OCI-LY3 (cell line): ENCODE data around the gene TRIO.

ENCODE experiments used
- H2AFZ ChIP-seq: fragments of 200-600, 300-600 bp; shearing (Covaris generic); 2 replicates; pipeline ENCODE4 v1.6.0; 2014; ENCODE audit warnings: antibody characterized with exemption, low read depth, low read length
- H3K27ac ChIP-seq: fragments of 200-600, 300-600 bp; sonication (generic); 2 replicates; pipeline ENCODE4 v1.5.1; 2014; ENCODE audit warnings: mild to moderate bottlenecking, low read length, moderate library complexity, mixed read lengths
- H3K27me3 ChIP-seq: fragments of 200-600, 300-600 bp; sonication (generic); 2 replicates; pipeline ENCODE4 v1.6.1; 2014; ENCODE audit warnings: low read depth, low read length, mixed read lengths
- H3K36me3 ChIP-seq: fragments of 200-600, 300-600 bp; sonication (generic); replicated peaks from 2 replicates; pipeline ENCODE3; 2014; ENCODE audit warnings: low read depth, low read length, mixed read lengths
- H3K4me1 ChIP-seq: fragments of 300-600, 200-600 bp; sonication (generic); 2 replicates; pipeline ENCODE4 v1.6.1; 2014; ENCODE audit warnings: low read length, mixed read lengths
- H3K4me2 ChIP-seq: fragments of 200-600, 300-600 bp; sonication (generic); 2 replicates; pipeline ENCODE4 v1.6.1; 2014; ENCODE audit warnings: low read length, mixed read lengths
- H3K4me3 ChIP-seq: fragments of 300-600, 200-600 bp; sonication (generic); 2 replicates; pipeline ENCODE4 v1.5.1; 2014; ENCODE audit warnings: antibody characterized with exemption, mild to moderate bottlenecking, low read length, moderate library complexity
- H3K79me2 ChIP-seq: fragments of 300-600, 200-600 bp; shearing (Covaris generic); 2 replicates; pipeline ENCODE4 v1.6.1; 2014; ENCODE audit warnings: mild to moderate bottlenecking, low read length, mixed read lengths
- H3K9ac ChIP-seq: fragments of 300-600, 200-600 bp; shearing (Covaris generic); 2 replicates; pipeline ENCODE4 v1.6.0; 2014; ENCODE audit warnings: mild to moderate bottlenecking, low read length, moderate library complexity
- H3K9me3 ChIP-seq: fragments of 200-600, 300-600 bp; shearing (Covaris generic); 2 replicates; pipeline ENCODE4 v1.6.1; 2014; ENCODE audit warnings: low read length, mixed read lengths; ENCODE audit not compliant: insufficient read depth
- H4K20me1 ChIP-seq: fragments of 200-600, 300-600 bp; sonication (generic); 2 replicates; pipeline ENCODE4 v1.6.1; 2016; ENCODE audit warnings: low read length, mixed read lengths; ENCODE audit not compliant: insufficient read depth
- EZH2phosphoT487 ChIP-seq: fragments of 200-600 bp; shearing (Covaris generic); IDR thresholded peaks from 2 replicates; pipeline ENCODE4 v1.6.1; 2018; ENCODE audit warnings: antibody characterized with exemption, mixed run types, low read depth
- TF ChIP-seq, protein P1 (sequence below): fragments of 200-600, 300-600 bp; sonication (generic); IDR thresholded peaks from 2 replicates; pipeline ENCODE4 v1.5.1; 2014; ENCODE audit warnings: antibody characterized with exemption, low read length, low read depth

Gene TRIO

DNA sequence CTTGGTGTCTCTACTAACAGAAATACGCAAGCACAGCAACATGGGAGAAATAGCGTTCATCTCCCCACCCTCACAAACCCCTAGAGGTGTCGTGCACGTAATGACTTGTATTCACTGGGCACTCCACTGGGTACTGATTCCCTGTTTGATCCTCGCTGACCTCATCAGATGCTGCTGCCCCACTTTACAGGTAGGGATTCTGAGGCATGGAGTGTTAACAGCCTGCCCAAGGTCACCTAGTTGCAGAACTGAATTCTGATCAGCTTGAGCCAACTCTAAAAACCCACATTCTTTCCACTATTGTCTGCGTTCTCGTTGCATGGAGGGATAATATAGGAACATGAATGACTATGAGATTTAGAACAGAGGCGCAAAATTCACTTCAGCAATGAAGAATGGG is 96.3 kb downstream of the TRIO start:
- Histone ChIP-seq H3K4me1 (no peaks in the 10 kb centered on the region), H3K36me3 (no peaks in the 10 kb centered on the region), H3K9me3 (no peaks in the 10 kb centered on the region), H3K27ac (no peak overlapping the region), H3K4me2 (no peak overlapping the region), H3K4me3 (no peak overlapping the region), H3K9ac (no peak overlapping the region), H4K20me1 (no peaks in the 10 kb centered on the region), H3K79me2 (no peaks in the 10 kb centered on the region), H2AFZ (no peak overlapping the region), H3K27me3 (peaks cover 6% of the 10 kb centered on the region; the same call in 1 of the 2 replicates)
- TF ChIP-seq EZH2phosphoT487 = no peak
- TF ChIP-seq, protein P1, sequence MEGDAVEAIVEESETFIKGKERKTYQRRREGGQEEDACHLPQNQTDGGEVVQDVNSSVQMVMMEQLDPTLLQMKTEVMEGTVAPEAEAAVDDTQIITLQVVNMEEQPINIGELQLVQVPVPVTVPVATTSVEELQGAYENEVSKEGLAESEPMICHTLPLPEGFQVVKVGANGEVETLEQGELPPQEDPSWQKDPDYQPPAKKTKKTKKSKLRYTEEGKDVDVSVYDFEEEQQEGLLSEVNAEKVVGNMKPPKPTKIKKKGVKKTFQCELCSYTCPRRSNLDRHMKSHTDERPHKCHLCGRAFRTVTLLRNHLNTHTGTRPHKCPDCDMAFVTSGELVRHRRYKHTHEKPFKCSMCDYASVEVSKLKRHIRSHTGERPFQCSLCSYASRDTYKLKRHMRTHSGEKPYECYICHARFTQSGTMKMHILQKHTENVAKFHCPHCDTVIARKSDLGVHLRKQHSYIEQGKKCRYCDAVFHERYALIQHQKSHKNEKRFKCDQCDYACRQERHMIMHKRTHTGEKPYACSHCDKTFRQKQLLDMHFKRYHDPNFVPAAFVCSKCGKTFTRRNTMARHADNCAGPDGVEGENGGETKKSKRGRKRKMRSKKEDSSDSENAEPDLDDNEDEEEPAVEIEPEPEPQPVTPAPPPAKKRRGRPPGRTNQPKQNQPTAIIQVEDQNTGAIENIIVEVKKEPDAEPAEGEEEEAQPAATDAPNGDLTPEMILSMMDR = no peak

DNA sequence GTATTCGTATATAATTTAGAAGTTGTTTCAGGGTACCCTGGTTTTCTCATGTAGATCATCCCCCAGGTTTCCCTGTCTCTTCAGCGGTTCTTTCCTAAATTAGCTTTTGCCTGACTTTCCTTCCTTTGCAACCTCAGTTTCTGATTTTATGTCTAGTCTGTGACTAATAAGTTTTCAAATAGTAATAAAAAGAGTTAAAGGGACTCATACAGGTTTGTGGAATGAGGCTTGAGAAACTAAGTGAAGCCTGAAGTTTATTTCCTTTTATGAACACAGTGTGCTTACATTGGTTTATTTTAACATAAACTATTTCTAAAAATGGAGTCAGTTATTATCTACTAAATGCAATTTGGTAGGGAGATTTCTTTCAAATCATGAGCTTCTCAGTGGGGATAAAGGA is 96.8 kb downstream of the TRIO start:
- Histone ChIP-seq H3K4me1 (no peaks in the 10 kb centered on the region), H3K36me3 (no peaks in the 10 kb centered on the region), H4K20me1 (no peaks in the 10 kb centered on the region), H3K9ac (no peak overlapping the region), H3K27ac (no peak overlapping the region), H3K4me2 (no peak overlapping the region), H3K4me3 (no peak overlapping the region), H2AFZ (no peak overlapping the region), H3K79me2 (no peaks in the 10 kb centered on the region), H3K9me3 (no peaks in the 10 kb centered on the region), H3K27me3 (peaks cover 6% of the 10 kb centered on the region; the same call in 1 of the 2 replicates)
- TF ChIP-seq, protein P1 = no peak
- TF ChIP-seq EZH2phosphoT487 = no peak

DNA sequence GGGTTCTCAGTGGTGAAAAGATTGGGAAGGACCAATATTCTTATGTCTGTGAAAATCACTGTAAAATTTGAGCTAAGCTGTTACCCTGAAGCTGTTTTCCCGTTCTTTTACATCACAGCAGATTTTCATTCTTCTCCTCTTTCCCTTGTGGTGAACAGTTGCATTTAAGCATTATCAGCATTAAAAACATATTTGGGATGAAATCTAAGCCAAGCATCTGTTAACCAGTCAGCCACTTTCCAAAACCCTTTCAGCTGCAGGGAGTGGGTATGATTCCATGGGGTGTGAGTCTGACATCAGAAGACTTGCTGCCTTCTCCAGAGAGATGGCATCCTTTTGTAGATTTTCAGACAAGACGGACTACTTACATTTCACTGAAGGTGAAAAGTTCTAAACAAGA is 97.2 kb downstream of the TRIO start:
- Histone ChIP-seq H3K4me1 (no peaks in the 10 kb centered on the region), H3K36me3 (no peaks in the 10 kb centered on the region), H3K27ac (no peak overlapping the region), H3K9me3 (no peaks in the 10 kb centered on the region), H3K27me3 (peaks cover 6% of the 10 kb centered on the region; the same call in 1 of the 2 replicates), H2AFZ (no peak overlapping the region), H4K20me1 (no peaks in the 10 kb centered on the region), H3K9ac (no peak overlapping the region), H3K79me2 (no peaks in the 10 kb centered on the region), H3K4me2 (no peak overlapping the region), H3K4me3 (no peak overlapping the region)
- TF ChIP-seq, protein P1 = no peak
- no peak for TF ChIP-seq EZH2phosphoT487

GRCh38 chr5:14241141-14241540 is 98.0 kb downstream of the TRIO start:
- H3K27ac ChIP-seq = no peak overlapping the region
- no peak overlapping the region for H2AFZ ChIP-seq
- H3K36me3 ChIP-seq = no peaks in the 10 kb centered on the region
- H3K9me3 ChIP-seq = no peaks in the 10 kb centered on the region
- no peak overlapping the region for H3K4me3 ChIP-seq
- no peak overlapping the region for H3K4me2 ChIP-seq
- TF ChIP-seq EZH2phosphoT487 = no peak
- TF ChIP-seq, protein P1 = no peak
- H3K79me2 ChIP-seq = no peaks in the 10 kb centered on the region
- H3K4me1 ChIP-seq = no peaks in the 10 kb centered on the region
- H3K27me3 ChIP-seq = peaks cover 6% of the 10 kb centered on the region; the same call in 1 of the 2 replicates
- no peaks in the 10 kb centered on the region for H4K20me1 ChIP-seq
- H3K9ac ChIP-seq = no peak overlapping the region
